Esophagus muscularis mucosa (tissue), 4 donors: ENCODE data around the gene CREB3L2. TPM values are rescaled to one million over a fixed set of nuclear protein-coding genes. Genes with fewer than 3 reads are reported as not detected.

Experiments
- DNase-seq: peaks from one replicate; pipeline ENCODE4 v3.0.0-alpha.2; 2017; ENCODE audit errors: extremely low spot score
- H3K27ac ChIP-seq, 4 donors: fragments of 200-600 bp; sonication (generic); replicated peaks in 1 of 4; 1 replicate in 3 of 4; 2 replicates in 1 of 4; pipeline ENCODE4 v1.5.1; 2016 to 2019; ENCODE audit warnings: mild to moderate bottlenecking in 1 of 4
- H3K27me3 ChIP-seq, 4 donors: fragments of 200-600 bp; sonication (generic); one replicate each; pipeline versions ENCODE4 v1.5.1 to v1.6.0; 2016 to 2019
- H3K36me3 ChIP-seq, 4 donors: fragments of 200-600 bp; sonication (generic); one replicate each; pipeline ENCODE4 v1.5.1; 2016 to 2019
- H3K4me1 ChIP-seq, 4 donors: fragments of 200-600 bp; sonication (generic); one replicate each; pipeline ENCODE4 v1.5.1; 2016 to 2019
- H3K4me3 ChIP-seq, 4 donors: fragments of 200-600 bp; sonication (generic); 1 replicate in 2 of 4; 2 replicates in 2 of 4; pipeline ENCODE4 v1.5.1; 2016 to 2019; ENCODE audit warnings: mild to moderate bottlenecking in 4 of 4, moderate library complexity in 1 of 4
- H3K9me3 ChIP-seq, 4 donors: fragments of 200-600 bp; sonication (generic); 1 replicate in 3 of 4; 2 replicates in 1 of 4; pipeline ENCODE4 v1.5.1; 2016 to 2019
- CTCF ChIP-seq, 3 experiments: fragments of 200-600 bp in 2 of 3; fragments of 450-650 bp in 1 of 3; sonication (generic) in 2 of 3; IDR thresholded peaks; one replicate each; pipeline ENCODE4 v1.5.1; 2017 to 2019; ENCODE audit warnings: antibody characterized with exemption in 3 of 3, mild to moderate bottlenecking in 2 of 3, moderate library complexity in 1 of 3
- EP300 ChIP-seq: sonication (generic); formaldehyde crosslinking; IDR thresholded peaks from one replicate; pipeline ENCODE4 v1.6.1; 2017; ENCODE audit warnings: antibody characterized with exemption
- POLR2A ChIP-seq: fragments of 450-650 bp; IDR thresholded peaks from one replicate; pipeline ENCODE4 v1.6.1; 2017; ENCODE audit warnings: antibody characterized with exemption, moderate library complexity, mild to moderate bottlenecking, low read depth
- POLR2AphosphoS5 ChIP-seq, 2 donors: sonication (generic); formaldehyde crosslinking; IDR thresholded peaks; one replicate each; pipeline ENCODE4 v1.6.1; 2017; ENCODE audit warnings: antibody characterized with exemption in 2 of 2
- WGBS: methylation state at CpG from one replicate; pipeline ENCODE4 v1.1.5; 2018; 5-methylcytosine and 5-hydroxymethylcytosine counted together
- intact Hi-C: fragments of 100-400 bp; cut with DNase I; formaldehyde crosslinking; loops from one replicate; pipeline ENCODE4 v1.15.1; 2023
- total RNA-seq, 4 donors: library from RNA; depleted of rRNA; stranded (reverse); fragments of >200 nt; gene quantifications; one replicate each; pipeline versions ENCODE4 v1.1.0 to v1.2.1, GENCODE V29; 2016

CREB3L2 gene
- total RNA-seq, 4 donors from 2014 or later = 29.2 to 43.4 (median 37.1) TPM

GRCh38 chr7:137976232-137976631, 25.7 kb downstream of the CREB3L2 start:
- no peak for TF ChIP-seq EP300
- no peak for TF ChIP-seq CTCF (IDR thresholded peaks at IDR 0.05)
- Histone ChIP-seq H3K27me3 (no peaks in the 10 kb centered on the region), H3K9me3 (no peaks in the 10 kb centered on the region), H3K36me3 (no peaks in the 10 kb centered on the region), H3K4me1 (peaks cover 42 to 98% (median 96%) of the 10 kb centered on the region in 4 donors), H3K4me3 (no peak overlapping the region), H3K27ac (peak overlapping the region; percentile 69 to 78 (median 76))
- 81% methylated on average over 3 of the region's 3 CpGs for WGBS
- intact Hi-C loops = no loop called here
- DNase-seq = no peak

GRCh38 chr7:137975768-137976167, 26.1 kb downstream of the CREB3L2 start:
- Histone ChIP-seq H3K36me3 (no peaks in the 10 kb centered on the region), H3K27me3 (no peaks in the 10 kb centered on the region), H3K9me3 (no peaks in the 10 kb centered on the region), H3K4me1 (peaks cover 41 to 98% (median 96%) of the 10 kb centered on the region in 4 donors), H3K27ac (peak overlapping the region; percentile 69 to 78 (median 76)), H3K4me3 (no peak overlapping the region)
- 37% methylated on average over 2 of the region's 2 CpGs for WGBS
- DNase-seq = no peak
- TF ChIP-seq POLR2A = no peak
- TF ChIP-seq CTCF (IDR thresholded peaks at IDR 0.05) = no peak
- TF ChIP-seq EP300 = no peak
- no peak for TF ChIP-seq POLR2AphosphoS5 (IDR thresholded peaks at IDR 0.05)
- intact Hi-C loops = no loop called here

DNA sequence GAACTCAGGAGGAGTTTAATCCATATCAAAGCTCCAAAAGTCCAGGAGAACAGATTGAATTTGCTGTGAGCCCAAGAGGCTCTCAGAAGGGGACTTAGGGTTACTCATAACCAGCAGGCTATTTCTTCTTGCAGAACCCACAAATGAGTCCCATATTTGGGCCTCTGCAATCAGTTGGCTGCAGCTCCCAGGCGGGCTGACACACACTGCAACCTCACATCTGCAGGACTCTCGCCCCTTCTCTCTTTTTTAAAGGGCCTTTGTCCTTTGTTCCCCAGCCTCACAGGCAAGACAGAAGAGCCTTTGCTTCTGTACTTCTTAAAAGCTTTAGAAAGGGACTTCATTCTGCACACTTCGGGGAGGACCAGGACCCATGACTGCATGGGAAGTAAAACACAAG, 26.7 kb downstream of the CREB3L2 start:
- no peak for TF ChIP-seq CTCF (IDR thresholded peaks at IDR 0.05)
- TF ChIP-seq POLR2A = no peak
- peak; percentile 21 to 28 for TF ChIP-seq POLR2AphosphoS5 (IDR thresholded peaks at IDR 0.05)
- no peak for TF ChIP-seq EP300
- Histone ChIP-seq H3K4me1 (peaks cover 41 to 98% (median 96%) of the 10 kb centered on the region in 4 donors), H3K27me3 (no peaks in the 10 kb centered on the region), H3K36me3 (no peaks in the 10 kb centered on the region), H3K9me3 (no peaks in the 10 kb centered on the region), H3K27ac (peak overlapping the region; percentile 69 to 78 (median 76)), H3K4me3 (peak overlapping the region in 1 of 4 donors; percentile 9)
- intact Hi-C loops = no loop called here
- no peak for DNase-seq
- WGBS = 45% methylated on average over 3 of the region's 3 CpGs

- intact Hi-C loops = no loop called here
- TF ChIP-seq EP300 = no peak
- TF ChIP-seq CTCF (IDR thresholded peaks at IDR 0.05) = no peak
- no peak for TF ChIP-seq POLR2A
- TF ChIP-seq POLR2AphosphoS5 (IDR thresholded peaks at IDR 0.05) = no peak
- Histone ChIP-seq H3K4me1 (peaks cover 36 to 98% (median 96%) of the 10 kb centered on the region in 4 donors), H3K9me3 (no peaks in the 10 kb centered on the region), H3K4me3 (no peak overlapping the region), H3K27ac (peak overlapping the region; percentile 69 to 78 (median 76)), H3K36me3 (no peaks in the 10 kb centered on the region), H3K27me3 (no peaks in the 10 kb centered on the region)
- no peak for DNase-seq
- WGBS = 66% methylated on average over 2 of the region's 2 CpGs
These were observed 27.1 kb downstream of the CREB3L2 start for GRCh38 chr7:137974766-137975165.
